ENCODE measurements around the gene BAHCC1. TPM values are rescaled to one million over a fixed set of nuclear protein-coding genes. Genes with fewer than 3 reads are reported as not detected.
A peak's percentile ranks its signal among the peaks of the same experiment; 100 is the strongest.

BAHCC1 gene
- total and polyA plus RNA-seq, 2 donors from 2014 or later, result 2.6 to 20.5 TPM

- Histone ChIP-seq H3K4me1 (ENCODE audit: control insufficient read depth in 2 of 3, insufficient read depth in 2 of 3, low read depth in 1 of 3, low read length in 3 of 3) (peaks cover 0 to 41% (median 37%) of the 10 kb centered on the region in 3 donors), H3K9ac (ENCODE audit: low read length in 3 of 3) (peak overlapping the region in 2 of 3 donors; percentile 48 to 70), H3K27ac (ENCODE audit: low read depth in 2 of 2, low read length in 2 of 2) (peak overlapping the region; percentile 72 to 85), H3K4me3 (ENCODE audit: low read length in 3 of 3) (peak overlapping the region in 1 of 3 donors; percentile 67), H3K9me3 (ENCODE audit: control insufficient read depth in 2 of 3, insufficient read depth in 1 of 3, low read length in 3 of 3) (no peaks in the 10 kb centered on the region), H3K36me3 (ENCODE audit: control insufficient read depth in 2 of 3, insufficient read depth in 3 of 3, low read length in 3 of 3) (no peaks in the 10 kb centered on the region), H3K27me3 (ENCODE audit: control insufficient read depth, insufficient read depth, low read length) (no peaks in the 10 kb centered on the region)
- DNase-seq (peak in 3 of 5 donors; percentile 45 to 65 (median 49)), FAIRE-seq (no peak)
- no peak for TF ChIP-seq CTCF (IDR thresholded peaks at IDR 0.05; ENCODE audit: borderline replicate concordance, extremely low read depth, insufficient read depth)
- intact Hi-C loops (cut with DNase I), result no loop called here
These were observed 6.7 kb downstream of the BAHCC1 start for GRCh38 chr17:81401723-81402529.

GRCh38 chr17:81402530-81402941 lies 7.3 kb downstream of the BAHCC1 start:
- Histone ChIP-seq H3K9me3 (ENCODE audit: control insufficient read depth in 2 of 3, insufficient read depth in 1 of 3, low read length in 3 of 3) (no peaks in the 10 kb centered on the region), H3K9ac (ENCODE audit: low read length in 3 of 3) (peak overlapping the region in 2 of 3 donors; percentile 41 to 70), H3K4me1 (ENCODE audit: control insufficient read depth in 2 of 3, insufficient read depth in 2 of 3, low read depth in 1 of 3, low read length in 3 of 3) (peaks cover 0 to 41% (median 37%) of the 10 kb centered on the region in 3 donors), H3K36me3 (ENCODE audit: control insufficient read depth in 2 of 3, insufficient read depth in 3 of 3, low read length in 3 of 3) (no peaks in the 10 kb centered on the region), H3K4me3 (ENCODE audit: low read length in 3 of 3) (peak overlapping the region in 2 of 3 donors; percentile 14 to 18), H3K27me3 (ENCODE audit: control insufficient read depth, insufficient read depth, low read length) (no peaks in the 10 kb centered on the region), H3K27ac (ENCODE audit: low read depth in 2 of 2, low read length in 2 of 2) (peak overlapping the region; percentile 72 to 85)
- no peak for FAIRE-seq
- DNase-seq, result peak in 1 of 5 donors; percentile 42
- intact Hi-C loops (cut with DNase I), result no loop called here
- TF ChIP-seq CTCF (IDR thresholded peaks at IDR 0.05; ENCODE audit: borderline replicate concordance, extremely low read depth, insufficient read depth), result no peak

GRCh38 chr17:81402981-81403467 lies 7.8 kb downstream of the BAHCC1 start:
- intact Hi-C loops (cut with DNase I), result no loop called here
- Histone ChIP-seq H3K36me3 (ENCODE audit: control insufficient read depth in 2 of 3, insufficient read depth in 3 of 3, low read length in 3 of 3) (no peaks in the 10 kb centered on the region), H3K27me3 (ENCODE audit: control insufficient read depth, insufficient read depth, low read length) (no peaks in the 10 kb centered on the region), H3K4me1 (ENCODE audit: control insufficient read depth in 2 of 3, insufficient read depth in 2 of 3, low read depth in 1 of 3, low read length in 3 of 3) (peaks cover 0 to 39% (median 37%) of the 10 kb centered on the region in 3 donors), H3K4me3 (ENCODE audit: low read length in 3 of 3) (peak overlapping the region in 2 of 3 donors; percentile 14 to 18), H3K27ac (ENCODE audit: low read depth in 2 of 2, low read length in 2 of 2) (peak overlapping the region; percentile 72 to 85), H3K9me3 (ENCODE audit: control insufficient read depth in 2 of 3, insufficient read depth in 1 of 3, low read length in 3 of 3) (no peaks in the 10 kb centered on the region), H3K9ac (ENCODE audit: low read length in 3 of 3) (peak overlapping the region in 1 of 3 donors; percentile 70)
- no peak for TF ChIP-seq CTCF (IDR thresholded peaks at IDR 0.05; ENCODE audit: borderline replicate concordance, extremely low read depth, insufficient read depth)
- DNase-seq (peak in 3 of 5 donors; percentile 39 to 66 (median 60)), FAIRE-seq (no peak)
